ENCODE results near the gene CCSER1.
"Not testable (repeated sequence)": the region's sequence is repeated elsewhere in the genome, so short reads cannot be mapped to it uniquely, and the experiment has no call there.

Gene CCSER1

DNA sequence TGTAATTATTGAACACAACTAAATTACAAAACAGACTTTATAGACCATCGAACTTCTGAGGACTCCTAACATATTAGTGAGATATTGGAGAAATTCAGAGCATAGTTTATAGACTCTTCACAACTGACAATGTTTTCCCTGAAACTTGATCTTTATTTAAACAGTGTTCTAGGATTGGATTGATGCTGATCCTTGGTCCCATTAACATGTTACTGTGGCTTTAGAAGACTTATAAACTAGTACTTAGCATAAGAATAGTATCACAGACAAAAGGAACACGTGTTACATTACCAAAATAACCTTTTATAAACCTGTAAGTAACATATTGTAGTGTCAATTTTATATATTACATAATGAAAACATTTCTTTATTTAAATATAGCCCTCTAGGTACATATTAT, 689.6 kb downstream of the CCSER1 start:
- TF ChIP-seq, protein P1, sequence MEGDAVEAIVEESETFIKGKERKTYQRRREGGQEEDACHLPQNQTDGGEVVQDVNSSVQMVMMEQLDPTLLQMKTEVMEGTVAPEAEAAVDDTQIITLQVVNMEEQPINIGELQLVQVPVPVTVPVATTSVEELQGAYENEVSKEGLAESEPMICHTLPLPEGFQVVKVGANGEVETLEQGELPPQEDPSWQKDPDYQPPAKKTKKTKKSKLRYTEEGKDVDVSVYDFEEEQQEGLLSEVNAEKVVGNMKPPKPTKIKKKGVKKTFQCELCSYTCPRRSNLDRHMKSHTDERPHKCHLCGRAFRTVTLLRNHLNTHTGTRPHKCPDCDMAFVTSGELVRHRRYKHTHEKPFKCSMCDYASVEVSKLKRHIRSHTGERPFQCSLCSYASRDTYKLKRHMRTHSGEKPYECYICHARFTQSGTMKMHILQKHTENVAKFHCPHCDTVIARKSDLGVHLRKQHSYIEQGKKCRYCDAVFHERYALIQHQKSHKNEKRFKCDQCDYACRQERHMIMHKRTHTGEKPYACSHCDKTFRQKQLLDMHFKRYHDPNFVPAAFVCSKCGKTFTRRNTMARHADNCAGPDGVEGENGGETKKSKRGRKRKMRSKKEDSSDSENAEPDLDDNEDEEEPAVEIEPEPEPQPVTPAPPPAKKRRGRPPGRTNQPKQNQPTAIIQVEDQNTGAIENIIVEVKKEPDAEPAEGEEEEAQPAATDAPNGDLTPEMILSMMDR (IDR thresholded peaks at IDR 0.05; ENCODE audit: control insufficient read depth, insufficient read depth, low read depth, low read length, missing control alignments), result no peak
- no peak overlapping the region for H3K4me3 ChIP-seq (ENCODE audit: control insufficient read depth, low read depth, low read length)
- DNase-seq (ENCODE audit: low read depth), result no peak

DNA sequence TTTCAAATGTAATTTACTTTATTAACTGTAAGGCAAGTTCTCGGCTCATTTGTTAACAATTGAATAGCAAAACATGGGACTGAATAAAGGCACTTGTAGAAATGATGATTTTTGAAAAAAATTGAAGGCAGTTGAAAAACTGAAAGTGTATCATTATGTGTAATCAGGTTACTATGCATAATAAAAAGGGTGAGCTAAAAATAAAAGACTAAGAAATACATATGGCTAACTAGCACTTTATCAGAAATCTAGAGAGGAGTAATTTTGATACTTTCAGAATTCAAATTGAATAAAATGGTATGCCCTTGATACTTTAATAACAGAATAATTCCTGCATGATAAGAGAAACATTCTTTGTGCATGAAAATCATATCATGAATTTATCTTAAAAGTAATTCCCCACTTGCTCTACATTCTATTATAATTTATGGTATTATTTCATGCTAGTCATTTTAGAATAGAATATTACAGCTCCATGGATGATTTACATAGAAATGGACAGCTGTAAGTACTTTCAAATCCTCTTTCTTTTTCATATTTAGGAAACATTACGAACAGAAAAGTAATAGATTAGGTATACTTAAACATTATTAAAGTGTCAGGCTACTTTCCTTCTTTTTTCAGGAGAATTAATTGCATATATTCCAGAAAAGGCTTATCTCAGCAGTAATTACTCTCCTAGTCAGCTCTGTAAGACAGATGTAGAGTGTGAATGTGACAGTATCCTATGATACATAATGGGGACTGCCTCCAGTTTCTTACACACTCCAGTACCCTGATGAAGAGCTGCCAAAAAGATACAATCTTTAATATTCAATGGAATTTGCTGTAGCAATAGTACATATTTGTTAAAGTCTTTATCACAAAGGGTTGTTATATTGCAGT, 697.3 kb downstream of the CCSER1 start:
- no peak overlapping the region for H3K4me3 ChIP-seq (ENCODE audit: control insufficient read depth, low read depth, low read length)
- DNase-seq (ENCODE audit: low read depth), result no peak
- TF ChIP-seq, protein P1 (IDR thresholded peaks at IDR 0.05; ENCODE audit: control insufficient read depth, insufficient read depth, low read depth, low read length, missing control alignments), result no peak

DNA sequence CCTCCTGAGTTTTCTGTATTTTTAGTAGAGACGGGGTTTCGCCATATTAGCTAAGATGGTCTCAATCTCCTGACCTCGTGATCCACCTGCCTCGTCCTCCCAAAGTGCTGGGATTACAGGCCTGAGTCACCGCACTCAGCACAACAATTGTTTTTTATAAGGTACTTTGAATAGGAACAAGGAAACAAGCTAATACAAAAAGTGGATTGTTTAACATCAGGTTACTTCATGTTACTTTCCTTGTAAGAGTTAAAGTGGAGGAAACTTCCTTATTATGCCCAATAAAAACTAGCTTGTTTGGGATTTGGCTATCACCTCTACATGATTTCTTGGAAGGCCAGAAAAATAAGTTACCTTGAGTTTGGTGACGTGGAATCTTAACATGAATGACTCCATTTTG, 698.7 kb downstream of the CCSER1 start:
- H3K4me3 ChIP-seq (ENCODE audit: control insufficient read depth, low read depth, low read length), result no peak overlapping the region
- TF ChIP-seq, protein P1 (IDR thresholded peaks at IDR 0.05; ENCODE audit: control insufficient read depth, insufficient read depth, low read depth, low read length, missing control alignments), result no peak
- DNase-seq (ENCODE audit: low read depth), result no peak

DNA sequence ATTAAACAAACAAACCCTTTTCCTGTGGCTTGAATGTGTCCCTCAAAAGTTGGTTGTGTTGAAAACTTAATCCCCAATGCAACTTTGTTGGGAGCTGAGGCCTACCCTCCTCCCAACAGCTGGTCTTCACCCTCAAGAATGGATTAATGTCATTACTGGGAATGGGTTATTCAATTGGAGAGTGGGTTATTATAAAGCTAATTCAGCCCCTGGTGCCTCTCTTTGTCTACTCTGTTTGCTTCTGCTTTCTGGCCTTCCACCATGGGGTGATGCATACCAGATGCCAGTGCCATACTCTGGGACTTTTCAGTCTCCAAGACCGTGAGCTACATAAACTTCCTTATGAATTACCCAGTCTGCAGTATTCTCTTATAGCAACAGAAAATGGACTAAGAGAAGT, 706.5 kb downstream of the CCSER1 start:
- DNase-seq (ENCODE audit: low read depth), result no peak
- no peak overlapping the region for H3K4me3 ChIP-seq (ENCODE audit: control insufficient read depth, low read depth, low read length)
- TF ChIP-seq, protein P1 (IDR thresholded peaks at IDR 0.05; ENCODE audit: control insufficient read depth, insufficient read depth, low read depth, low read length, missing control alignments), result no peak

DNA sequence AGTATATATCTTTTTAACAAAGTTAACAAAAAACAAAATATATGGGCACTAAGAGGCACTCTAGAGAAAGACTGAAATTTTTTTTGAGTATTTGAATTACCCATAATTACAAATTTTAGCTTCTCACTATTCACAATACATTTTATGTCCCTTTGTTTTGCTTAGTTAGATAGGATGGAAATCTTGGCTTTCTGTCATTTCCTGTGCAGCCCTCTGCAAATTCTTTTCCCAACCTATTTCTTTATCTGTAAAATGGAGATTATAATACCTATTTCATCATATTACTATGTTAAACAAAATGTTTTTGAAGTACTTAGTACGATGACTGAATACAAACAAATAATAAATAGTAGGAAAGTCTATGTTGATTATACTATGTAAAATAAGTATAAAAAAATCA, 710.0 kb downstream of the CCSER1 start:
- DNase-seq (ENCODE audit: low read depth), result no peak
- TF ChIP-seq, protein P1 (IDR thresholded peaks at IDR 0.05; ENCODE audit: control insufficient read depth, insufficient read depth, low read depth, low read length, missing control alignments), result no peak
- H3K4me3 ChIP-seq (ENCODE audit: control insufficient read depth, low read depth, low read length), result no peak overlapping the region

DNA sequence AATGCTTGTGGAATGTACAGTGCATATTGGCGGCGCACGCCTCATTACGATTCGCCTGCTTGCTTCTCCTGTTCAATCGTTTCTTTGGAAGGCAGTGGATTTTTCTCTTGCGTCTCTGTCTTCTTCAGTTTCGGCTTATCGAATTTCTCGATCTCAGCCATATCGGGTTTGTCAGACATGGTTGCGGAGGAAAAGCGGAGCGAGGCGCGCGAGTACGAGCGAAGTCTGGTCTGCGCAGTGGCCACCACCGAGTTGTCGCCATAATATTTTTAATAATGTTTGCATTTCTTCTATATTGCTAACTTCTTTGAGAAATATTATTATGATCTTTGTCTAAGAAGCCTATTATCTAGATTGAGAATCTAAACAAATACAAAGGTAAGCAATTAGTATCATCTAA, 711.7 kb downstream of the CCSER1 start:
- H3K4me3 ChIP-seq (ENCODE audit: control insufficient read depth, low read depth, low read length); DNase-seq (ENCODE audit: low read depth): not testable (repeated sequence)

DNA sequence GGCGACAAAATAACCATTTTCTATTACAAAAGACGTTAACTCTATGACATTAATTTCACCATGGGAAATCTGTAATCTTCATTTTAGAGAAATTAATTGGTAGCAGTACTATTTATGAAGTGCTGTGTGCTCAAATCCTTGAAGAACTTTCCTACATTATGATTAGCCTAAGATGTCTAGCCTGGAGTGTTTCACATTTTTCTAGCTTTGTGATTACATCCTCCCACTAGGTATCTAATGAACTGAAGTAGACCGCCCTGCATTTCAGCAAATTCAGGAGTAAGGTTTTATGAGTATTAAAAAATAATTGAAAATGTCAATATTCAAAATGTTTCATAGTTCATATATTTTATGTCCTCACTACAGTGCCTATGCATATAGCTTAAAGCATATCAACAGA, 713.1 kb downstream of the CCSER1 start:
- no peak overlapping the region for H3K4me3 ChIP-seq (ENCODE audit: control insufficient read depth, low read depth, low read length)
- TF ChIP-seq, protein P1 (IDR thresholded peaks at IDR 0.05; ENCODE audit: control insufficient read depth, insufficient read depth, low read depth, low read length, missing control alignments), result no peak
- no peak for DNase-seq (ENCODE audit: low read depth)
